ENCODE data around the gene ATP8A2. TPM values are rescaled to one million over a fixed set of nuclear protein-coding genes. Genes with fewer than 3 reads are reported as not detected.
"Not testable (repeated sequence)": the region's sequence is repeated elsewhere in the genome, so short reads cannot be mapped to it uniquely, and the experiment has no call there.

ATP8A2 gene
- total and polyA plus RNA-seq, 11 donors: 0.01 to 0.29 (median 0.05) TPM; not detected in 2

- H3K9me3 ChIP-seq: no peaks in the 10 kb centered on the region
- no peaks in the 10 kb centered on the region for H3K4me1 ChIP-seq
- intact Hi-C loops (cut with DNase I): no loop called here
- no peaks in the 10 kb centered on the region for H3K36me3 ChIP-seq
- H3K4me3 ChIP-seq: no peak overlapping the region
- TF ChIP-seq POLR2A (IDR thresholded peaks at IDR 0.05) (no peak), CTCF (IDR thresholded peaks at IDR 0.05) (no peak)
- DNase-seq (no peak), ATAC-seq (no peak)
- peaks cover 0 to 12% (median 3%) of the 10 kb centered on the region in 9 donors for H3K27me3 ChIP-seq
- no peak overlapping the region for H3K27ac ChIP-seq
- 74 to 78% (median 75%) methylated on average over 3 of the region's 3 CpGs for WGBS, 4 donors
Observed at GRCh38 chr13:25502031-25502430, 130.3 kb downstream of the ATP8A2 start.

- no peak for ATAC-seq
- Histone ChIP-seq H3K9me3 (no peaks in the 10 kb centered on the region), H3K27me3 (peaks cover 0 to 12% (median 3%) of the 10 kb centered on the region in 9 donors), H3K27ac (no peak overlapping the region), H3K36me3 (no peaks in the 10 kb centered on the region), H3K4me3 (no peak overlapping the region), H3K4me1 (no peaks in the 10 kb centered on the region)
- 85 to 94% (median 91%) methylated on average over 6 of the region's 6 CpGs for WGBS, 4 donors
- no peak for TF ChIP-seq POLR2A (IDR thresholded peaks at IDR 0.05)
- TF ChIP-seq CTCF (IDR thresholded peaks at IDR 0.05): no peak
- no peak for DNase-seq
- intact Hi-C loops (cut with DNase I): no loop called here
Observed at GRCh38 chr13:25502551-25502950, 130.8 kb downstream of the ATP8A2 start.

- WGBS, 4 donors: 82 to 88% (median 84%) methylated on average over 4 of the region's 4 CpGs
- H3K36me3 ChIP-seq: no peaks in the 10 kb centered on the region
- intact Hi-C loops (cut with DNase I): no loop called here
- no peaks in the 10 kb centered on the region for H3K9me3 ChIP-seq
- TF ChIP-seq CTCF (IDR thresholded peaks at IDR 0.05): no peak
- TF ChIP-seq POLR2A (IDR thresholded peaks at IDR 0.05): no peak
- no peaks in the 10 kb centered on the region for H3K4me1 ChIP-seq
- H3K4me3 ChIP-seq: no peak overlapping the region
- no peak for DNase-seq
- H3K27ac ChIP-seq: no peak overlapping the region
- ATAC-seq: no peak
- H3K27me3 ChIP-seq: peaks cover 0 to 7% (median 3%) of the 10 kb centered on the region in 9 donors
Observed at GRCh38 chr13:25503856-25504255, 132.1 kb downstream of the ATP8A2 start.

DNA sequence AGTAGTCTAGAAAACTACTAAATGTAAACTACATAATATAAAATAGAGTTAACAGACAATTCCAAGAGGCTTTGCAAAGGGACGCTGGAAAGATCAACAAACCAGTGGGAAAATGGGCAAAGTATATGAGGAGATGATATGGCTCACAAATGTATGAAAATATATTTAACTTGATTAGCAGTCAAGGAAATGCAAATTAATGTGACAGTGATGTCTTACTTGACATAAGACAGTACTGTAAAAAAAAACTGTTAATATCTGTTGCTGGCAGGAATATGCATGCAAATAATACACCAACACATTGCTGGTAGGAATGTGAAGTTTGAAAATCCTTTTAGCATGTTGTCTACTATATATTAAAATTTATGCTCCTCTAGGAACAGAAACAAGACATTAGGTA, 136.1 kb downstream of the ATP8A2 start:
- H3K27me3 ChIP-seq: peaks cover 0 to 4% (median 0%) of the 10 kb centered on the region in 9 donors
- no peak for TF ChIP-seq POLR2A (IDR thresholded peaks at IDR 0.05)
- TF ChIP-seq CTCF (IDR thresholded peaks at IDR 0.05): no peak
- no peak for DNase-seq
- WGBS, 4 donors: 73 to 85% (median 75%) methylated on average over 1 of the region's 1 CpG
- no peaks in the 10 kb centered on the region for H3K36me3 ChIP-seq
- H3K4me1 ChIP-seq: no peaks in the 10 kb centered on the region
- no peak for ATAC-seq
- no peak overlapping the region for H3K4me3 ChIP-seq
- intact Hi-C loops (cut with DNase I): no loop called here
- no peak overlapping the region for H3K27ac ChIP-seq
- peaks cover 0 to 13% (median 2%) of the 10 kb centered on the region in 12 donors for H3K9me3 ChIP-seq

- H3K4me1 ChIP-seq; H3K27ac ChIP-seq; intact Hi-C loops (cut with DNase I); ATAC-seq; H3K27me3 ChIP-seq; H3K4me3 ChIP-seq; H3K36me3 ChIP-seq; DNase-seq: not testable (repeated sequence)
- 92 to 96% (median 94%) methylated on average over 14 to 32 of the region's 32 CpGs for WGBS, 4 donors
- H3K9me3 ChIP-seq: peaks cover 0 to 13% (median 2%) of the 10 kb centered on the region in 12 donors
Observed at GRCh38 chr13:25513060-25513459, 141.3 kb downstream of the ATP8A2 start.

Measured in heart left ventricle (tissue), 16 donors.